Measurements from ENCODE around the gene WDFY4.

Gene WDFY4

DNA sequence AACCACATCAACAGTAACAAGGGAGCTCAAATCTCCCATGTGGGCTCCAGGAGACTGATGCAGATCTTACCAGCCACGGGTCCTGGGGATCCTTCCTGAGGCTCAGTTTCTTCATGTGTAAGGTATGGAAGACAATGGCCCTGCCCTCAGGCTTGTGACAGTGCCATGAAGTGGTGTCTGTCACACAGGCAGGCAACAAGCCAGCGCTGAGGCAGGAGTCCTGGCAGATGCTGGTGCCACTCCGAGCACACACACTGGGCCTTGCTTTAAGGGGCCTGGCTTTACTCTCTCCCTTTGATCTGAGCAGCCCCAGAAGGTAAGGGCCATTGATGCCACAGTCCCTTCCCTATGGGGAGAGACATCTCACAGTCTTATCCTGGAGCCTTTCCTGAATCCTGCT, 283.4 kb downstream of the WDFY4 start:
- Histone ChIP-seq H3K27me3 (ENCODE audit: control insufficient read depth, insufficient read depth, low read length) (no peaks in the 10 kb centered on the region), H3K4me3 (ENCODE audit: low read depth, low read length) (no peak overlapping the region), H3K36me3 (ENCODE audit: control insufficient read depth, insufficient read depth, low read length) (no peaks in the 10 kb centered on the region), H3K9me3 (ENCODE audit: control insufficient read depth, insufficient read depth, low read length) (no peaks in the 10 kb centered on the region), H3K9ac (ENCODE audit: low read depth, low read length) (no peak overlapping the region), H3K4me1 (ENCODE audit: control insufficient read depth, insufficient read depth, low read length) (no peaks in the 10 kb centered on the region)

DNA sequence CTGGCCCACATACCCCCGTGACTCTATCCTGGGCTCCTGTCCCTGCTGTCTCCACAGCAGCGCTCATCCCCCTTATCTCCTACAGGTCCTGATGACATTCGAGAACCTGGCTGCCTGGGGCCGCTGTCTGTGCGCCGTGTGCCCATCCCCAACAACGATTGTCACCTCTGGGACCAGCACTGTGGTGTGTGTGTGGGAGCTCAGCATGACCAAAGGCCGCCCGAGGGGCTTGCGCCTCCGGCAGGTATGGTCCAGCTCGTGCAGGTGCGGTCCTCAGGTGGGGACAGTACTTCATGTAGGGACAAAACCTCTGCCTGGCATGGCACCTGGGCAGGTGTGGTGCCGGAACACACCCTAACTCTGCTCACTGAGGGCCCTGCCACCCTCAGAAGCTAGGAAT, 285.4 kb downstream of the WDFY4 start:
- no peaks in the 10 kb centered on the region for H3K9me3 ChIP-seq (ENCODE audit: control insufficient read depth, insufficient read depth, low read length)
- no peaks in the 10 kb centered on the region for H3K4me1 ChIP-seq (ENCODE audit: control insufficient read depth, insufficient read depth, low read length)
- H3K27me3 ChIP-seq (ENCODE audit: control insufficient read depth, insufficient read depth, low read length) = no peaks in the 10 kb centered on the region
- H3K36me3 ChIP-seq (ENCODE audit: control insufficient read depth, insufficient read depth, low read length) = no peaks in the 10 kb centered on the region
- H3K4me3 ChIP-seq (ENCODE audit: low read depth, low read length) = no peak overlapping the region
- H3K9ac ChIP-seq (ENCODE audit: low read depth, low read length) = no peak overlapping the region

DNA sequence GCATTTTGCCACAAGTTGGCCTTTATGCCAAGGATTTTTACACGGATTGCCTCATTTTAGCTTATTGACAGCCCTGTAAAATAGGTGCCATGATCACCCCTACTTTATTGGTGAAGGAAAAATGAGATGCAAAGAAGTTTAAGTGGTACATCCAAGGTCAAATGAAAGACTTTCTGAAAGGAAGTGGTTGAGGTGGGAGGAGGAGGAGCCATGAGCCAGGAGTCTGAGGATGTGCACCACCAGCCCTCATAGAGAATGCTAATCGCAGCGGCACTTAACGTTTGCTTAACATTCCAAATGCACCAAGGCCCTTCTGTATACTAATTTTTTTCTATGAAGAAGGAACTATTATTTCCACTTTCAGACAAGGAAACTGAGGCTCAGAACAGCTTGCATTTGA, 286.0 kb downstream of the WDFY4 start:
- Histone ChIP-seq H3K4me1 (ENCODE audit: control insufficient read depth, insufficient read depth, low read length) (no peaks in the 10 kb centered on the region), H3K36me3 (ENCODE audit: control insufficient read depth, insufficient read depth, low read length) (no peaks in the 10 kb centered on the region), H3K9me3 (ENCODE audit: control insufficient read depth, insufficient read depth, low read length) (no peaks in the 10 kb centered on the region), H3K27me3 (ENCODE audit: control insufficient read depth, insufficient read depth, low read length) (no peaks in the 10 kb centered on the region), H3K9ac (ENCODE audit: low read depth, low read length) (no peak overlapping the region), H3K4me3 (ENCODE audit: low read depth, low read length) (no peak overlapping the region)

DNA sequence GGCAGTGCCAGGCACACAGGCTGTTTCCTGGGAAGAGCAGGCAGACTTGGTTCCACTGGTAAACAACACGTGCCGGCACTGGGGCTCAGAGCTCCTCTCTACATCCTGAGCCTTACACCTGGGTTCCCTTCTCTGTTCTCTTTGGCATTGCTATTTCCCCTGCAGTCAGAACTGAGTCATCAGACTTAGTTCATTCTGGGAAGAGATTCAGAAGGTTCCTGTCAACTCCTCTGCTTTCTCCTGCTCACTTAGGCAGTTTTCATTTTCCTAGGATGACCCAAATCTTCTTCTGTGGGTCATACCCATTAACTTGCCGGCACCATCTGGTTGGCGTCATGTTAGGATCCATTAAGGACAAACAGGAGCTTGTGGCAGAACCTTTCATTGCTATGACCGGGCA, 288.4 kb downstream of the WDFY4 start:
- no peaks in the 10 kb centered on the region for H3K36me3 ChIP-seq (ENCODE audit: control insufficient read depth, insufficient read depth, low read length)
- no peaks in the 10 kb centered on the region for H3K9me3 ChIP-seq (ENCODE audit: control insufficient read depth, insufficient read depth, low read length)
- H3K4me1 ChIP-seq (ENCODE audit: control insufficient read depth, insufficient read depth, low read length) = no peaks in the 10 kb centered on the region
- no peaks in the 10 kb centered on the region for H3K27me3 ChIP-seq (ENCODE audit: control insufficient read depth, insufficient read depth, low read length)
- no peak overlapping the region for H3K9ac ChIP-seq (ENCODE audit: low read depth, low read length)
- H3K4me3 ChIP-seq (ENCODE audit: low read depth, low read length) = no peak overlapping the region

DNA sequence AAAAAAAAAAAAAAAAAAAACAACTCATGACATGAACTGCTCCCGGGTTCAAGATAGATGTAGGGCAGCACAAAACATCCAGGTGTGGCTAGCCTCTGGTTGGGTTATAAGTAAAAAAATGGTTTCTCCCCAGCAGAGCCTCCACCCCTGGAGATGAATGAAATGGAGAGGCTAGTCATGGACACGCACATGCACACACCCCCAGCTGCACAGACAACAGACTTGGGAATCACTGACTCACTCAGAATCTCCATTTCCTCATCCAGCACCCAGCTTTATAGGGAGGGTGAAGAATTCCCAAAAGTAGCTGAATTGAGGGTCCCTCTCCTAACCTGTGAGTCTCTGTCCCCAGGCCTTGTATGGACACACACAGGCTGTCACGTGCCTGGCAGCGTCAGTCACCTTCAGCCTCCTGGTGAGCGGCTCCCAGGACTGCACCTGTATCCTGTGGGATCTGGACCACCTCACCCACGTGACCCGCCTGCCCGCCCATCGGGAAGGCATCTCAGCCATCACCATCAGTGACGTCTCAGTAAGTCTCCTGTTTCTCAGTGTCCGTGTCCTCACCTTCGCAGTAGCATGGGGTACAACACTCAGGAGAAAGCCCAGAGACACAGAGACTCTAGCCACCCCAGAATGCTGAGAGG, 290.0 kb downstream of the WDFY4 start:
- Histone ChIP-seq H3K36me3 (ENCODE audit: control insufficient read depth, insufficient read depth, low read length) (no peaks in the 10 kb centered on the region), H3K27me3 (ENCODE audit: control insufficient read depth, insufficient read depth, low read length) (no peaks in the 10 kb centered on the region), H3K4me3 (ENCODE audit: low read depth, low read length) (no peak overlapping the region), H3K9ac (ENCODE audit: low read depth, low read length) (no peak overlapping the region), H3K9me3 (ENCODE audit: control insufficient read depth, insufficient read depth, low read length) (no peaks in the 10 kb centered on the region), H3K4me1 (ENCODE audit: control insufficient read depth, insufficient read depth, low read length) (no peaks in the 10 kb centered on the region)

DNA sequence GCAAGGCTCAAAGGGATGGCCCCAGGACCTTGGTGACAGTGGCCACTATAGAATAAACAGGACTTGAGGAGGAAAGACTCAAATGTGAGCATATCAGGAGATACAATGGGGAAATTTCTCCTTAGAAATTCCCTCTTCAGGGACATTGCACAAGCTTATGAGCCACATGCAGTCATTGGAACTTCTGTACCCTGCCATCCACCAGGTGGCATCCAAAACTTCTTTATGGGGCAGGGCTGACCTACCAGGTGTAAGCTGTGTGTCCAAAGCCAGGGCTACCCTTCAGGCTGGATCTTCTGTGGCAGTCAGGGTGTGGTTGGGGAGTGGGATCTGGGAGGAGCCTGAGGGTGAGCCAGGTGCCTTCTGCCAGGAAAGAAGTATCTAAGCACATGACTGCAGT, 291.5 kb downstream of the WDFY4 start:
- H3K27me3 ChIP-seq (ENCODE audit: control insufficient read depth, insufficient read depth, low read length) = no peaks in the 10 kb centered on the region
- H3K36me3 ChIP-seq (ENCODE audit: control insufficient read depth, insufficient read depth, low read length) = no peaks in the 10 kb centered on the region
- H3K9me3 ChIP-seq (ENCODE audit: control insufficient read depth, insufficient read depth, low read length) = no peaks in the 10 kb centered on the region
- H3K4me1 ChIP-seq (ENCODE audit: control insufficient read depth, insufficient read depth, low read length) = no peaks in the 10 kb centered on the region
- no peak overlapping the region for H3K4me3 ChIP-seq (ENCODE audit: low read depth, low read length)
- no peak overlapping the region for H3K9ac ChIP-seq (ENCODE audit: low read depth, low read length)

DNA sequence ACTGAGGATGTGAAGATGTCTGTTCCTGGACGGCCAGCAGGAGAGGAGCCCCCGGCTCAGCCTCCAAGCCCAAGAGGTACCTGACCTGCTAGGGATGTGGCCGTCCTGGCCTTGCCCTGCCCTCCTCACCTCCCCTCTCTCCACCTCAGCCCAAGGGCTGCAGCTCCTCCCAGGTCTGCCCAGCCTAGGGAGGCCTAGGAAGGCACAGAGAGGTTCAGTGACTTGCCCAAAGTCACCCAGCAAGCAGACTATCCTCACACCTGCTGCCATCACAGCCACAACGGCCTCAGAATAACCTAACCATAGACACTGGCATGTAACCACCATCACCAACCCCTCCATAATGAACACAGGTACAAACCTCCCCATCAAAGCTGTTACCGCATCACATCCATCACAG, 293.6 kb downstream of the WDFY4 start:
- H3K4me3 ChIP-seq (ENCODE audit: low read depth, low read length) = no peak overlapping the region
- H3K9me3 ChIP-seq (ENCODE audit: control insufficient read depth, insufficient read depth, low read length) = no peaks in the 10 kb centered on the region
- H3K9ac ChIP-seq (ENCODE audit: low read depth, low read length) = no peak overlapping the region
- H3K27me3 ChIP-seq (ENCODE audit: control insufficient read depth, insufficient read depth, low read length) = no peaks in the 10 kb centered on the region
- no peaks in the 10 kb centered on the region for H3K36me3 ChIP-seq (ENCODE audit: control insufficient read depth, insufficient read depth, low read length)
- no peaks in the 10 kb centered on the region for H3K4me1 ChIP-seq (ENCODE audit: control insufficient read depth, insufficient read depth, low read length)

DNA sequence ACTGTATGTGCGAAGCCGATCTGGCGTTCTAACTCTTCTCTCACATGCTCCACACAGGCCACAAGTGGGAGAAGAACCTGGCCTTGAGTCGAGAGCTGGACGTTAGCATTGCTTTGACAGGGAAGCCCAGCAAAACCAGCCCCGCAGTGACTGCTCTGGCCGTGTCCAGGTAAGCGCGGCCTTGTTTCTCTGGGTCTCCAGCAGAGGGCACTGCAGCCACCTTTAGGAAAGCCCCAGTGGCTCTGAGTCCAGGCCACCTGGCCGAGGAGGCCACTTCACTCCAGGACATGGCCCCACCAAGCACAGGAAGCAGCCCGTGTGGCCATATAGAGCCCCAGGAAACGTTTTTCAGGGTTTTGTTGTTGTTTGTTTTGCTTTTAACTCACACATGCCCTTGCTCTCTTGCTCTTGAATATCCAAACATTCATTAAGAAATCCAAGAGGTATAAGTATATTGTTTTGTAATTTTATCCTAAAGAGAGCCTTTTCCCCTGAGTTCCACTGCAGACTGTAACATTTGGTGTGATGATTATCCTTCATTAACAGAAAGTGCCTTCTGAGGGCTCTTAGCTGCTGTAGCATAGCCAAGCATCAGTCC, 296.7 kb downstream of the WDFY4 start:
- H3K4me1 ChIP-seq (ENCODE audit: control insufficient read depth, insufficient read depth, low read length) = no peaks in the 10 kb centered on the region
- H3K4me3 ChIP-seq (ENCODE audit: low read depth, low read length) = no peak overlapping the region
- no peaks in the 10 kb centered on the region for H3K9me3 ChIP-seq (ENCODE audit: control insufficient read depth, insufficient read depth, low read length)
- no peaks in the 10 kb centered on the region for H3K36me3 ChIP-seq (ENCODE audit: control insufficient read depth, insufficient read depth, low read length)
- H3K9ac ChIP-seq (ENCODE audit: low read depth, low read length) = no peak overlapping the region
- no peaks in the 10 kb centered on the region for H3K27me3 ChIP-seq (ENCODE audit: control insufficient read depth, insufficient read depth, low read length)

DNA sequence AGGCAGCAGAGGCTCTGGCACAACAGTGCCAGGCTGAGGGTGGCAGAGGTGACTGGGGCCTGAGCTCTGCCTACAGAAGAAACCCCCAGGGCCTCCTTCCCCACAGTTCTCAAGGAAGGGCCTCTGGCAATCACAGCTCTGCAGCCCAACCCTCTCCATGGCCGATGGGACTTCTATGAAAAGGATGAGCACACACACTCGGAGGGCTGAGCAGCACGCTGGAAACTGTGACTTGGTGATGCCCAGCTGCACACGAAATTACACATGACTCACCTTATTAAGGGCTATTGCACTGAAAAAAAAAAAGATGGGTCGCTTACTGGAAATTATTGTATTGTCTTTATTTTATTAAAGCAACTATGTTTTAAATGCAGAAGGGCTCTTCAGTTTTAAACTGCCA, 297.9 kb downstream of the WDFY4 start:
- Histone ChIP-seq H3K4me1 (ENCODE audit: control insufficient read depth, insufficient read depth, low read length) (no peaks in the 10 kb centered on the region), H3K27me3 (ENCODE audit: control insufficient read depth, insufficient read depth, low read length) (no peaks in the 10 kb centered on the region), H3K4me3 (ENCODE audit: low read depth, low read length) (no peak overlapping the region), H3K9me3 (ENCODE audit: control insufficient read depth, insufficient read depth, low read length) (no peaks in the 10 kb centered on the region), H3K36me3 (ENCODE audit: control insufficient read depth, insufficient read depth, low read length) (no peaks in the 10 kb centered on the region), H3K9ac (ENCODE audit: low read depth, low read length) (no peak overlapping the region)

DNA sequence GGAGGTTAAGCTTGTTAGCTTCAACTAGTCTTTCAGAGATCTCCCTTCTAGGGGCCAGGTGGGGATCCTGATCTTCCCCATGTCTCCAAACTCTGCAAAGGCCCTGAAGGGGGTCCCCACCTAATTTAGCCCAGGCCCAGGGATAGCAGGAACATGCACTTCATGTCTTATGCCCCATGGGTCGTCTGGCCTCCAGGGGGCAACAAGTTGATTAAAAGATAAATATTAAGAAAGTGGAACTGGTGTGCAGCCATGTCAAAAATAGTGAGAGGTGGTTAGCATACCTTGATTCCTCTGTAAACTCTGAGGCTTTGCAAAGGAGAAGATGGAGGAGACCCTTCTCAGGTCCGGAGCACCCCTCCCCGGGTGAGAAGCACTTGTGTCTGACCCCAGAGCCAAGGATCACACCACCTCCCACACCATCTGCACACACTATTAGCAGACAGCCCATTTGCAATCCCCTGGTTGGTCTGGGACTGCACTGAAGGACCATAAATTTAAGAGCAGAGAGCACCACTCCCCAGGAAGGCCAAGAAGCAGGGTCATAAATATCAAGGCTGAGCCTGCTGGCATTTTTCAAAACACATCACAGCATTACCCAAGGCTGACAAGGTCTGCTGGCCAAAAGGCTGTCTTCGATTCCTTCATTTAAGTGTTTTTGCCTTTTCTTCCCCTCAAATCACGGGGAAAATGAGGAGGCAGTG, 299.1 kb downstream of the WDFY4 start:
- H3K4me1 ChIP-seq (ENCODE audit: control insufficient read depth, insufficient read depth, low read length) = no peaks in the 10 kb centered on the region
- no peak overlapping the region for H3K9ac ChIP-seq (ENCODE audit: low read depth, low read length)
- H3K9me3 ChIP-seq (ENCODE audit: control insufficient read depth, insufficient read depth, low read length) = no peaks in the 10 kb centered on the region
- no peaks in the 10 kb centered on the region for H3K36me3 ChIP-seq (ENCODE audit: control insufficient read depth, insufficient read depth, low read length)
- H3K4me3 ChIP-seq (ENCODE audit: low read depth, low read length) = no peak overlapping the region
- no peaks in the 10 kb centered on the region for H3K27me3 ChIP-seq (ENCODE audit: control insufficient read depth, insufficient read depth, low read length)

DNA sequence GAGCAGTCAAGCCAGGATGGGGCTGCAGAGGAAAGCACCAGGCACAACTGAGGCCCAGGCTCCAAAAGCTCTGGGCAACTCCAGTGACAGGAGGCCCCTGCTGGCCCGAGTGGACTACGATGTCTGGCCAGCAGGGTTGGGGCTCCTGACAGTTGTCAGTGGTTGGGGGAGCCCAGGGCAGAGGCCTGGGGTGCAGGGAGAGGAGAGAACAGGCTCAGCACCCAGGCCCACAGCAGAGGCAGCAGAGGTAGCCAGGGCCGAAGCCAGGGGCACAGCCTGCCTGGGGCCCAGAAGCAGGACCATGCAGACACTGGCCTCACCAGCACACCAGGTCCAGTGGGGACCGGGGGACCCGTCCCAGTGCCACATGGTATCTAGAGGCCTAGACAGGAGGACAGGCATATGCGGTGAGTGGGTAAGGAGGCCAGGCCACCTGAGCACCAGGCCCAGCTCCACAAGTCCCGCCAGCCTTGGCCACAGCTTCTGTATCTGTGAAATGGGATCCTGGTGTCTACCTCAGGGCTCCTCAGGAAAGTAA, 301.0 kb downstream of the WDFY4 start:
- H3K9ac ChIP-seq (ENCODE audit: low read depth, low read length) = no peak overlapping the region
- no peak overlapping the region for H3K4me3 ChIP-seq (ENCODE audit: low read depth, low read length)
- no peaks in the 10 kb centered on the region for H3K4me1 ChIP-seq (ENCODE audit: control insufficient read depth, insufficient read depth, low read length)
- no peaks in the 10 kb centered on the region for H3K9me3 ChIP-seq (ENCODE audit: control insufficient read depth, insufficient read depth, low read length)
- no peaks in the 10 kb centered on the region for H3K36me3 ChIP-seq (ENCODE audit: control insufficient read depth, insufficient read depth, low read length)
- no peaks in the 10 kb centered on the region for H3K27me3 ChIP-seq (ENCODE audit: control insufficient read depth, insufficient read depth, low read length)

DNA sequence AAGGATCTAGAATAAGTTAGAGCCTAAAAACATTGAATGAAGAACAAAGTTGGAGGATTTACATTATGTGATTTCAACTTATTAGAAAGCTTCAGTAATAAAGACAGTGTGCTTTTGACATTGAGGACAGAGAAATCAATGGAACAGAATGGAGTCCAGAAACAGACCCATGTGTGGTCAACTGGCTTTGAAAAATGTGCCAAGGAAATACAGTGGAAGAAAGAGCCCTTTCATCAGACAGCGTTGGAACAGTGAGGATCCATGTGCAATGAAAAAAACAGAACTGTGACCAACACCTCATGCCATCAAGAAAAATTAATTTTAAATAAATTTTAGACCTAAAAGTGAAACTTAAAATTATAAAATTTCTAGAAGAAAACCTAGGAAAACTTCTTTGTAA, 305.6 kb downstream of the WDFY4 start:
- H3K27me3 ChIP-seq (ENCODE audit: control insufficient read depth, insufficient read depth, low read length) = no peaks in the 10 kb centered on the region
- H3K4me1 ChIP-seq (ENCODE audit: control insufficient read depth, insufficient read depth, low read length) = no peaks in the 10 kb centered on the region
- H3K9ac ChIP-seq (ENCODE audit: low read depth, low read length) = no peak overlapping the region
- no peaks in the 10 kb centered on the region for H3K9me3 ChIP-seq (ENCODE audit: control insufficient read depth, insufficient read depth, low read length)
- no peak overlapping the region for H3K4me3 ChIP-seq (ENCODE audit: low read depth, low read length)
- H3K36me3 ChIP-seq (ENCODE audit: control insufficient read depth, insufficient read depth, low read length) = no peaks in the 10 kb centered on the region

All from iPS-15b (cell line).